ENCODE data around the gene CD320. TPM values are rescaled to one million over a fixed set of nuclear protein-coding genes. Genes with fewer than 3 reads are reported as not detected.

The CD320 gene
- polyA plus RNA-seq, 1 donor from 2014 or later = 89.6 TPM

DNA sequence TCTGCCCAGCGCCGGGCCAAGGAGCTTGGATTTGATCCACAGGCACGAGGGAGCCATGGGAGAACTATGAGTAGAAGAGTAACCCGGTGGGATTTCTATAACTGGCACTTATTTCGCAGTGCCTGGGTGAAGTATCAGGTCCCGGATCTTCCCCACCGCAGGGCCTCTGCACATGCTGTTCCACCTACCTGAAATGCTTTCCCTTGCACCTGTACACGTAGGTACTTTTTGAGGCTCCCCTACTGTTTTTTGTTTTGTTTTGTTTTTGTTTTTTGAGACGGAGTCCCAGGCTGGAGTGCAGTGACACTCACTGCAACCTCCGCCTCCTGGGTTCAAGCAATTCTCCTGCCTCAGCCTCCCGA lies 35.3 kb upstream of the CD320 start:
- no peak overlapping the region for H3K9ac ChIP-seq (ENCODE audit: low read length)
- H3F3A ChIP-seq (ENCODE audit: insufficient read depth, low read length, poor library complexity, severe bottlenecking) = no peaks in the 10 kb centered on the region
- no peaks in the 10 kb centered on the region for H4K20me1 ChIP-seq (ENCODE audit: insufficient read depth)
- H3K9me2 ChIP-seq (ENCODE audit: insufficient read depth, low read length) = no peaks in the 10 kb centered on the region
- H3K36me3 ChIP-seq (ENCODE audit: insufficient read depth, low read length) = no peaks in the 10 kb centered on the region
- peaks cover 34% of the 10 kb centered on the region for H3K27me3 ChIP-seq (ENCODE audit: insufficient read depth, low read depth, low read length)
- peak overlapping the region; percentile 31 for H3K4me3 ChIP-seq (ENCODE audit: low read length)
- TF ChIP-seq EP300 (conservative IDR thresholded peaks at IDR 0.05; ENCODE audit: poor library complexity, severe bottlenecking) = no peak
- no peak for TF ChIP-seq POLR2AphosphoS5 (IDR thresholded peaks at IDR 0.05)
- no peak for TF ChIP-seq RAD21 (conservative IDR thresholded peaks at IDR 0.05)
- TF ChIP-seq, protein P1, sequence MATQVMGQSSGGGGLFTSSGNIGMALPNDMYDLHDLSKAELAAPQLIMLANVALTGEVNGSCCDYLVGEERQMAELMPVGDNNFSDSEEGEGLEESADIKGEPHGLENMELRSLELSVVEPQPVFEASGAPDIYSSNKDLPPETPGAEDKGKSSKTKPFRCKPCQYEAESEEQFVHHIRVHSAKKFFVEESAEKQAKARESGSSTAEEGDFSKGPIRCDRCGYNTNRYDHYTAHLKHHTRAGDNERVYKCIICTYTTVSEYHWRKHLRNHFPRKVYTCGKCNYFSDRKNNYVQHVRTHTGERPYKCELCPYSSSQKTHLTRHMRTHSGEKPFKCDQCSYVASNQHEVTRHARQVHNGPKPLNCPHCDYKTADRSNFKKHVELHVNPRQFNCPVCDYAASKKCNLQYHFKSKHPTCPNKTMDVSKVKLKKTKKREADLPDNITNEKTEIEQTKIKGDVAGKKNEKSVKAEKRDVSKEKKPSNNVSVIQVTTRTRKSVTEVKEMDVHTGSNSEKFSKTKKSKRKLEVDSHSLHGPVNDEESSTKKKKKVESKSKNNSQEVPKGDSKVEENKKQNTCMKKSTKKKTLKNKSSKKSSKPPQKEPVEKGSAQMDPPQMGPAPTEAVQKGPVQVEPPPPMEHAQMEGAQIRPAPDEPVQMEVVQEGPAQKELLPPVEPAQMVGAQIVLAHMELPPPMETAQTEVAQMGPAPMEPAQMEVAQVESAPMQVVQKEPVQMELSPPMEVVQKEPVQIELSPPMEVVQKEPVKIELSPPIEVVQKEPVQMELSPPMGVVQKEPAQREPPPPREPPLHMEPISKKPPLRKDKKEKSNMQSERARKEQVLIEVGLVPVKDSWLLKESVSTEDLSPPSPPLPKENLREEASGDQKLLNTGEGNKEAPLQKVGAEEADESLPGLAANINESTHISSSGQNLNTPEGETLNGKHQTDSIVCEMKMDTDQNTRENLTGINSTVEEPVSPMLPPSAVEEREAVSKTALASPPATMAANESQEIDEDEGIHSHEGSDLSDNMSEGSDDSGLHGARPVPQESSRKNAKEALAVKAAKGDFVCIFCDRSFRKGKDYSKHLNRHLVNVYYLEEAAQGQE (IDR thresholded peaks at IDR 0.05; ENCODE audit: borderline replicate concordance) = no peak
- TF ChIP-seq SMC3 (conservative IDR thresholded peaks at IDR 0.05; ENCODE audit: poor library complexity) = no peak
- no peak for TF ChIP-seq MXI1 (conservative IDR thresholded peaks at IDR 0.05; ENCODE audit: poor library complexity, severe bottlenecking)
- TF ChIP-seq TAF1 (IDR thresholded peaks at IDR 0.05; ENCODE audit: low read depth) = no peak
- no peak for TF ChIP-seq EZH2 (IDR thresholded peaks at IDR 0.05; ENCODE audit: borderline replicate concordance, insufficient read depth, low read length, poor library complexity, severe bottlenecking)
- TF ChIP-seq, protein P2, sequence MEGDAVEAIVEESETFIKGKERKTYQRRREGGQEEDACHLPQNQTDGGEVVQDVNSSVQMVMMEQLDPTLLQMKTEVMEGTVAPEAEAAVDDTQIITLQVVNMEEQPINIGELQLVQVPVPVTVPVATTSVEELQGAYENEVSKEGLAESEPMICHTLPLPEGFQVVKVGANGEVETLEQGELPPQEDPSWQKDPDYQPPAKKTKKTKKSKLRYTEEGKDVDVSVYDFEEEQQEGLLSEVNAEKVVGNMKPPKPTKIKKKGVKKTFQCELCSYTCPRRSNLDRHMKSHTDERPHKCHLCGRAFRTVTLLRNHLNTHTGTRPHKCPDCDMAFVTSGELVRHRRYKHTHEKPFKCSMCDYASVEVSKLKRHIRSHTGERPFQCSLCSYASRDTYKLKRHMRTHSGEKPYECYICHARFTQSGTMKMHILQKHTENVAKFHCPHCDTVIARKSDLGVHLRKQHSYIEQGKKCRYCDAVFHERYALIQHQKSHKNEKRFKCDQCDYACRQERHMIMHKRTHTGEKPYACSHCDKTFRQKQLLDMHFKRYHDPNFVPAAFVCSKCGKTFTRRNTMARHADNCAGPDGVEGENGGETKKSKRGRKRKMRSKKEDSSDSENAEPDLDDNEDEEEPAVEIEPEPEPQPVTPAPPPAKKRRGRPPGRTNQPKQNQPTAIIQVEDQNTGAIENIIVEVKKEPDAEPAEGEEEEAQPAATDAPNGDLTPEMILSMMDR (IDR thresholded peaks at IDR 0.05; ENCODE audit: poor library complexity, severe bottlenecking) = no peak
- H3K27ac ChIP-seq (ENCODE audit: low read length) = no peak overlapping the region
- H3K9me3 ChIP-seq (ENCODE audit: low read length) = no peaks in the 10 kb centered on the region
- no peak overlapping the region for H3K4me2 ChIP-seq (ENCODE audit: low read length)
- H2AFZ ChIP-seq (ENCODE audit: low read depth, low read length) = no peak overlapping the region
- no peaks in the 10 kb centered on the region for H3K79me2 ChIP-seq (replicated peaks; ENCODE audit: insufficient read depth, low read length)

DNA sequence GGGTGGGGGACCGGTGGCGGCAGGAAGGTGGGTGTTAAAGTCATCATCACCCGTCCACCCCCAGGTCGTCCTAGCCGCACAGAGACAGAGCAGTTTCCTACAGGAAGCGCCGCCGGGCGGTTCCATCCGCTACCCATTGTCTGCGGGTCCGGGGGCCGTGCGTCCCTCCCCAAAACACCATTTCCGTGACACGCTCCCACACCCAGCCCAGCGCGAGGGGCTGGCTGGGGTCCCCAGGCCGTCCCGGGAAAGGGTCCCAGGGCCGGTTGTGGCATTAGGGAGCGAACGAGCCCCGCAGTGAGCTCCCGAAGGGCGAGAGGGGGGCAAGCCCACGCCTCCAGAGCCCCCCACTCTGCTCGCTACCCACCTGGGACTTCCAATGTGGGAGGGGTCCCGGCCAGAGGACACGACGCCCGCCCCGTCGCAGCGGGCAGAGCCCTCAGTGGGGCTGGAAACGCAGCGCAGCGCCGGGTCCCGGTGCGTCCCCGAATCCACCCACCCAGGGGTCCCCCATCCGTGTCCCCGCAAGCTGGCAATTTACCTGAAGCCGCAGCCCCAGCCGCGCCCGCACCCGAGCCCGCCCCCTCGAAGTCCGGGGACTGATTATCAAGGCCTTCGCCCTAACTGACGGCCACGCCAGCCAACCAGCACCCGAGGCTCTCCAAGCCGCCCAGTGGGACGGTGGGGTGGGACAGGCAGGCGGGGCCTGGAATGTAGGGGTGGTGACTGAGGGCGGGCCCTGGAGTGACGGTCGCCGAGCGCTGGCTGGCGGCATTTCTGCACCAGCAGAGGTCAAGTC lies 34.7 kb upstream of the CD320 start, which contains the start of gene KANK3:
KANK3 (minus strand) TSS at position 579 of the 799 bp plus-strand sequence. CDS start 5,434 bp downstream, outside the sequence.
- Histone ChIP-seq H3K9me2 (ENCODE audit: insufficient read depth, low read length) (no peaks in the 10 kb centered on the region), H3K27ac (ENCODE audit: low read length) (no peak within 1 kb of the TSS), H4K20me1 (ENCODE audit: insufficient read depth) (no peaks in the 10 kb centered on the region), H3K9ac (ENCODE audit: low read length) (no peak within 1 kb of the TSS), H3K9me3 (ENCODE audit: low read length) (no peaks in the 10 kb centered on the region), H3K4me2 (ENCODE audit: low read length) (no peak within 1 kb of the TSS), H3K27me3 (ENCODE audit: insufficient read depth, low read depth, low read length) (peaks cover 34% of the 10 kb centered on the region), H3F3A (ENCODE audit: insufficient read depth, low read length, poor library complexity, severe bottlenecking) (no peaks in the 10 kb centered on the region), H2AFZ (ENCODE audit: low read depth, low read length) (no peak within 1 kb of the TSS), H3K4me3 (ENCODE audit: low read length) (peak within 1 kb of the TSS; percentile 31), H3K36me3 (ENCODE audit: insufficient read depth, low read length) (no peaks in the 10 kb centered on the region), H3K79me2 (replicated peaks; ENCODE audit: insufficient read depth, low read length) (no peaks in the 10 kb centered on the region)
- peak; percentile 34 for TF ChIP-seq EZH2 (IDR thresholded peaks at IDR 0.05; ENCODE audit: borderline replicate concordance, insufficient read depth, low read length, poor library complexity, severe bottlenecking)
- TF ChIP-seq, protein P1 (IDR thresholded peaks at IDR 0.05; ENCODE audit: borderline replicate concordance) = no peak
